ENCODE data around the gene ENTPD8. TPM values are rescaled to one million over a fixed set of nuclear protein-coding genes. Genes with fewer than 3 reads are reported as not detected.

ENTPD8 gene
- total RNA-seq, 6 donors from 2014 or later: 0.15 to 0.17 TPM; not detected in 4

DNA sequence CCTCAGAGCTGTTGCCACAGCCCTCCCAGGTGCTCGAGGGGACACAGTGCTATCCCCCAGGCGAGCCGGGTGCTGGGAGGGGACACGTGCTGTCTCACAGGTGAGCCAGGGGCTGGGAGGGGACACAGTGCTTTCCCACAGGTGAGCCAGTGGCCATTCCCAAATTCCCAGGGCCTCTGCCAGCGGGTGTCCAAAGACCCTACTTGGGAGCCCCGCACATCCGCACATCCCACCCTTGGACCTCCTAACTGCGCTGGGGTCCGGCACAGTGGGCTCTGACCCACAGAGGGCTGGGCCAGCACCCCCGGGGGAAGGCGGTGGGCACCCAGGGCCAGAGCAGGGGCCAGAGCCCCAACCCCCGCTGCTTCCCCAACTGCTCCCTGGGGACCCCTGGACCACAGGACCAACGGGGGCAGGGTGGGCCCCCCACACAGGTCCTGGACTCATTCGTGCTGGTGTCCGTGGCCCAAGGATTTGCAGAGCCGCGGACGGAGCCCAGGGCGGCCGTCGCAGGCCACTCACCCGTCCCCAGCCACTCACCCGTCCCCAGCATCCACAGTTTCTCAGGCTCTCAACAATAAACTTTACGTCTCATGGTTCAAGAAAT is 36.1 kb downstream of the ENTPD8 start:
- ATAC-seq (ENCODE audit: low FRiP score in 2 of 2): no peak
- Histone ChIP-seq H3K4me1 (peaks cover 13 to 26% (median 21%) of the 10 kb centered on the region in 4 donors), H3K9me3 (no peaks in the 10 kb centered on the region), H3K27ac (peak overlapping the region in 1 of 4 donors; percentile 81), H3K36me3 (no peaks in the 10 kb centered on the region), H3K27me3 (peaks cover 0 to 4% (median 1%) of the 10 kb centered on the region in 4 donors), H3K4me3 (no peak overlapping the region)
- DNase-seq: peak in 1 of 2 donors; percentile 64
- TF ChIP-seq POLR2A (IDR thresholded peaks at IDR 0.05) (no peak), EP300 (IDR thresholded peaks at IDR 0.05) (no peak)
- 93 to 95% methylated on average over 15 to 24 of the region's 24 CpGs for WGBS, 2 donors

DNA sequence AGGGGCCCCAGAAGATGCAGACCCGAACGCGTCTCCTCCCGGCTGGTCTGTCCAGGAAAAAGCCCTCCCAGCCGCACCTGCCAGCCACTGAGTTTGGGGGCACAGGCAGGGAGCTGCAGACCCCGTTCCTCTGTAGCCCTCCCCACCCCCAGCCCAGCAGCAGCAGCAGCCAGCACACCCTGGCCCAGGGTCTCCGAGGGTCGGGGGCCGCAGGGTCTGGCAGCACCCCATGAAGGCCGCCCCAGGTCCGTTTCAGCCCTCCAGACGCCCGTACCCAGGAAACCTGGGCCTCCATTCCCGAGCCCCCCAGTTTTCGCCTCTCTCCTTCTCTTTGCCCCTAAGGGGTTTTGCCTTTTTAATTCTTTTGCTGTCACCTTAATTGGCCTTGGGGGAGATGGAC is 37.9 kb downstream of the ENTPD8 start:
- Histone ChIP-seq H3K4me1 (peaks cover 18 to 29% (median 23%) of the 10 kb centered on the region in 4 donors), H3K27ac (no peak overlapping the region), H3K9me3 (no peaks in the 10 kb centered on the region), H3K27me3 (peaks cover 0 to 4% (median 1%) of the 10 kb centered on the region in 4 donors), H3K4me3 (no peak overlapping the region), H3K36me3 (no peaks in the 10 kb centered on the region)
- WGBS, 2 donors: 96 to 97% methylated on average over 15 of the region's 15 CpGs
- ATAC-seq (ENCODE audit: low FRiP score in 2 of 2): no peak
- no peak for DNase-seq
- no peak for TF ChIP-seq POLR2A (IDR thresholded peaks at IDR 0.05)
- TF ChIP-seq EP300 (IDR thresholded peaks at IDR 0.05): no peak
- TF ChIP-seq, protein P1, sequence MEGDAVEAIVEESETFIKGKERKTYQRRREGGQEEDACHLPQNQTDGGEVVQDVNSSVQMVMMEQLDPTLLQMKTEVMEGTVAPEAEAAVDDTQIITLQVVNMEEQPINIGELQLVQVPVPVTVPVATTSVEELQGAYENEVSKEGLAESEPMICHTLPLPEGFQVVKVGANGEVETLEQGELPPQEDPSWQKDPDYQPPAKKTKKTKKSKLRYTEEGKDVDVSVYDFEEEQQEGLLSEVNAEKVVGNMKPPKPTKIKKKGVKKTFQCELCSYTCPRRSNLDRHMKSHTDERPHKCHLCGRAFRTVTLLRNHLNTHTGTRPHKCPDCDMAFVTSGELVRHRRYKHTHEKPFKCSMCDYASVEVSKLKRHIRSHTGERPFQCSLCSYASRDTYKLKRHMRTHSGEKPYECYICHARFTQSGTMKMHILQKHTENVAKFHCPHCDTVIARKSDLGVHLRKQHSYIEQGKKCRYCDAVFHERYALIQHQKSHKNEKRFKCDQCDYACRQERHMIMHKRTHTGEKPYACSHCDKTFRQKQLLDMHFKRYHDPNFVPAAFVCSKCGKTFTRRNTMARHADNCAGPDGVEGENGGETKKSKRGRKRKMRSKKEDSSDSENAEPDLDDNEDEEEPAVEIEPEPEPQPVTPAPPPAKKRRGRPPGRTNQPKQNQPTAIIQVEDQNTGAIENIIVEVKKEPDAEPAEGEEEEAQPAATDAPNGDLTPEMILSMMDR (IDR thresholded peaks at IDR 0.05): no peak
- no peak for TF ChIP-seq POLR2AphosphoS5 (IDR thresholded peaks at IDR 0.05)

DNA sequence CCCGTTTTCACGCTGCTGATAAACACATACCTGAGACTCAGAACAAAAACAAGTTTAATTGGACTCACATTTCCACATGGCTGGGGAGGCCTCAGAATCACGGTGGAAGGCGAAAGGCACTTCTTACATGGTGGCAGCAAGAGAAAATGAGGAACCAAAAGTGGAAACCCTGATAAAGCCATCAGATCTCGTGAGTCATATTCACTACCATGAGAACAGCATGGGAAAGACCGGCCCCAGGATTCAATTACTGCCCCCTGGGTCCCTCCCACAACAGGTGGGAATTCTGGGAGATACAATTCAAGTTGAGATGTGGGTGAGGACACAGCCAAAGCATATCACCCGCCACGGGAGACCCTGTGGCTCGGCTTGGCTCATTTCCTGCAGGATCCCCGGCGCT is 38.4 kb downstream of the ENTPD8 start:
- DNase-seq (no peak), ATAC-seq (ENCODE audit: low FRiP score in 2 of 2) (no peak)
- Histone ChIP-seq H3K36me3 (no peaks in the 10 kb centered on the region), H3K27me3 (peaks cover 0 to 4% (median 1%) of the 10 kb centered on the region in 4 donors), H3K4me3 (no peak overlapping the region), H3K4me1 (peaks cover 18 to 28% (median 22%) of the 10 kb centered on the region in 4 donors), H3K27ac (no peak overlapping the region), H3K9me3 (no peaks in the 10 kb centered on the region)
- TF ChIP-seq POLR2AphosphoS5 (IDR thresholded peaks at IDR 0.05): no peak
- TF ChIP-seq, protein P1 (IDR thresholded peaks at IDR 0.05): no peak
- no peak for TF ChIP-seq EP300 (IDR thresholded peaks at IDR 0.05)
- no peak for TF ChIP-seq POLR2A (IDR thresholded peaks at IDR 0.05)
- WGBS, 2 donors: 85 to 91% methylated on average over 11 of the region's 11 CpGs

DNA sequence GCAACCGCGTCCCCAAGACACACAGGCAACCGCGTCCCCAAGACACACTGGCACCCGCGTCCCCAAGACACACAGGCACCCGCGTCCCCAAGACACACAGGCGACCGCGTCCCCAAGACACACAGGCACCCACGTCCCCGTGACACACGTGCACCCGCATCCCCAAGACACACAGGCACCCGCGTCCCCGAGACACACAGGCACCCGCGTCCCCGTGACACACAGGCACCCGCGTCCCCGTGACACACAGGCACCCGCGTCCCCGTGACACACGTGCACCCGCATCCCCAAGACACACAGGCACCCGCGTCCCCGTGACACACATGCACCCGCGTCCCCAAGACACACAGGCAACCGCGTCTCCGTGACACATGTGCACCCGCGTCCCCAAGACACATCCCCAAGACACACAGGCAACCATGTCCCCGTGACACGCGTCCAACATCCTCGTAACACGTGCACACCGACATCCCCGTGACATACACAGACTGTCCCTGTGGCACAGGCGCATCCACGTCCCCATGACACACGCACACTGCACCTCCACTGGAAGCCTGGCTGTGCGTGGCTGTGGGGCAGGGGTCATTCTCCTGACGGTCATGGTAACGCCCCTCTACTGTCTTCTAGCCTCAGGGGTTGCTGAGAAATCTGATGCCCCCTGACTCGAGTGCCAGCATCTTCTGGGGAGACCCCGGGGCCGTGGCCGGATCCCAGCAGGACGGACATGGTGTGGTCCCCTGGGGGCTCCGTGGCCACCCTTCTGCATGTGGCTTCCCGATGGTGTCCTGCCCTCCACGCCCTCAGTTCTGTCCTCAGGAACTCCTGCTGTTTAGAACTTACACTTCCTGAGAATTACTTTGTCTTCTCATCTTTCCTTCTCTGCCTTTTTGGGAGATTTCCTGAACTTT is 42.3 kb downstream of the ENTPD8 start:
- peak in 1 of 2 donors; percentile 69 for DNase-seq
- Histone ChIP-seq H3K27ac (no peak overlapping the region), H3K4me3 (no peak overlapping the region), H3K9me3 (no peaks in the 10 kb centered on the region), H3K36me3 (peaks cover 0 to 10% (median 2%) of the 10 kb centered on the region in 4 donors), H3K27me3 (no peaks in the 10 kb centered on the region), H3K4me1 (peaks cover 0 to 4% (median 3%) of the 10 kb centered on the region in 4 donors)
- no peak for ATAC-seq (ENCODE audit: low FRiP score in 2 of 2)
- no peak for TF ChIP-seq POLR2A (IDR thresholded peaks at IDR 0.05)
- TF ChIP-seq, protein P1 (IDR thresholded peaks at IDR 0.05): no peak
- no peak for TF ChIP-seq EP300 (IDR thresholded peaks at IDR 0.05)
- no peak for TF ChIP-seq POLR2AphosphoS5 (IDR thresholded peaks at IDR 0.05)
- WGBS, 2 donors: 92 to 94% methylated on average over 50 to 56 of the region's 60 CpGs
